HL-60 (cell line): ENCODE data around the gene RSPH10B2.
"Not testable (repeated sequence)": the region's sequence is repeated elsewhere in the genome, so short reads cannot be mapped to it uniquely, and the experiment has no call there.

Experiments used
- GABPA ChIP-seq: IDR thresholded peaks from 2 replicates; pipeline ENCODE4 v1.6.1; 2012; ENCODE audit warnings: low read depth
- POLR2AphosphoS5 ChIP-seq: IDR thresholded peaks from 2 replicates; pipeline ENCODE4 v1.6.1; 2012; ENCODE audit warnings: low read depth
- REST ChIP-seq: IDR thresholded peaks from 2 replicates; pipeline ENCODE4 v1.6.1; 2012; ENCODE audit warnings: low read depth; ENCODE audit not compliant: insufficient replicate concordance
- SPI1 ChIP-seq: IDR thresholded peaks from 2 replicates; pipeline ENCODE4 v1.6.1; 2012; ENCODE audit warnings: low read depth, mild to moderate bottlenecking, borderline replicate concordance
- TF ChIP-seq, protein P1 (sequence below): IDR thresholded peaks from one replicate; pipeline ENCODE4 v1.5.1; 2011; ENCODE audit warnings: low read length, control low read depth, inconsistent platforms; ENCODE audit not compliant: insufficient read depth

DNA sequence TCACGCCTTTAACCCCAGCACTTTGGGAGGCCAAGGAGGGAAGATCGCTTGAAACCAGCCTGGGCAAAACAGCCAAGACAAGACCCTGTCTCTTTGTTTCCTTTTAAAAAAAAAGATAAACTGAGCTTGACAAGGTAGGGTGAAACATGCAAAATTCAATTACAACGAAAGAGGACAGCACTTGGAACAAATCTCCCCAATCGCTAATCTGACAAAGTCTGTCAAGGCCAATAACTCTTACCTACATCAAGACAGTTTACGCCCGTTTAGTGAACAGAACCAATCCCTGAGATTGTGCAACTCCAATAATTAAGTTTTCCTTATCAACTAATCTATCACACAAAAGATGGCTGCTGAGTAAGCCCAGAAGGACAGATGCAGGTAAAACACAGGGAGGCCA, 67.7 kb downstream of the RSPH10B2 start:
- not testable (repeated sequence) for TF ChIP-seq POLR2AphosphoS5, REST, GABPA, SPI1
- TF ChIP-seq, protein P1, sequence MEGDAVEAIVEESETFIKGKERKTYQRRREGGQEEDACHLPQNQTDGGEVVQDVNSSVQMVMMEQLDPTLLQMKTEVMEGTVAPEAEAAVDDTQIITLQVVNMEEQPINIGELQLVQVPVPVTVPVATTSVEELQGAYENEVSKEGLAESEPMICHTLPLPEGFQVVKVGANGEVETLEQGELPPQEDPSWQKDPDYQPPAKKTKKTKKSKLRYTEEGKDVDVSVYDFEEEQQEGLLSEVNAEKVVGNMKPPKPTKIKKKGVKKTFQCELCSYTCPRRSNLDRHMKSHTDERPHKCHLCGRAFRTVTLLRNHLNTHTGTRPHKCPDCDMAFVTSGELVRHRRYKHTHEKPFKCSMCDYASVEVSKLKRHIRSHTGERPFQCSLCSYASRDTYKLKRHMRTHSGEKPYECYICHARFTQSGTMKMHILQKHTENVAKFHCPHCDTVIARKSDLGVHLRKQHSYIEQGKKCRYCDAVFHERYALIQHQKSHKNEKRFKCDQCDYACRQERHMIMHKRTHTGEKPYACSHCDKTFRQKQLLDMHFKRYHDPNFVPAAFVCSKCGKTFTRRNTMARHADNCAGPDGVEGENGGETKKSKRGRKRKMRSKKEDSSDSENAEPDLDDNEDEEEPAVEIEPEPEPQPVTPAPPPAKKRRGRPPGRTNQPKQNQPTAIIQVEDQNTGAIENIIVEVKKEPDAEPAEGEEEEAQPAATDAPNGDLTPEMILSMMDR = not testable (repeated sequence)
